HCT116 (cell line): ENCODE results near the gene YTHDC2. TPM values are rescaled to one million over a fixed set of nuclear protein-coding genes. Genes with fewer than 3 reads are reported as not detected.

Experiments
- ATAC-seq: fragments of 200-7000 bp; cut with Tn5 transposase; 2 replicates; pipeline ENCODE4 v1.9.1; 2020; ENCODE audit warnings: mild to moderate bottlenecking, moderate library complexity
- BruUV-seq: library from RNA; stranded (reverse); fragments of 400-500 nt; replicated peaks from 2 replicates; lab custom pipeline; 2021; lab: Mats Ljungman, UMichigan
- CTCF ChIA-PET: fragments of 300-600 bp; sonication (Branson Sonifier 250); formaldehyde crosslinking; loops from one replicate; lab custom pipeline; 2021; ENCODE audit warnings: antibody characterized with exemption; lab: Charles Lee
- POLR2A ChIA-PET: fragments of 300-600, 350-600 bp; sonication (Branson Sonifier 250); formaldehyde crosslinking; loops from one replicate; lab custom pipeline; 2021; ENCODE audit warnings: antibody characterized with exemption; lab: Charles Lee
- RAD21 ChIA-PET, 2 experiments: fragments of 300-600 bp; sonication (Branson Sonifier 250); formaldehyde crosslinking; loops; one replicate each; lab custom pipeline; 2023; ENCODE audit warnings: low total read pairs in 2 of 2; ENCODE audit not compliant: uncharacterized antibody in 2 of 2, unreplicated experiment in 2 of 2, low non-redundant PET in 1 of 2; lab: Charles Lee
- DNase-seq: peaks from one replicate; pipeline ENCODE4 v3.0.0-alpha.2; 2010; ENCODE audit warnings: low read depth, low spot score
- H2AFZ ChIP-seq: fragments of 200-600 bp; shearing (Covaris generic), sonication (generic); 2 replicates; pipeline ENCODE4 v1.6.1; 2017; ENCODE audit warnings: low read depth, mixed run types, mixed read lengths, antibody characterized with exemption, low read length; ENCODE audit not compliant: poor library complexity, severe bottlenecking
- H3K27ac ChIP-seq: 2 replicates; pipeline ENCODE4 v1.5.1; 2012; ENCODE audit warnings: low read depth, low read length
- H3K27me3 ChIP-seq: fragments of 200-600 bp; sonication (generic); 2 replicates; pipeline ENCODE4 v1.6.1; 2016; ENCODE audit warnings: mixed run types, low read length, mixed read lengths; ENCODE audit not compliant: insufficient read depth
- H3K36me3 ChIP-seq, 2 experiments: fragments of 200-500 bp in 1 of 2; fragments of 200-600 bp in 1 of 2; sonication (Bioruptor generic) in 1 of 2; sonication (generic) in 1 of 2; 2 replicates each; pipeline versions ENCODE4 v1.5.1 to v1.6.1; 2014 to 2016; ENCODE audit warnings: low read length in 2 of 2, inconsistent platforms in 1 of 2, mixed read lengths in 1 of 2, mixed run types in 1 of 2; ENCODE audit not compliant: insufficient read depth in 2 of 2, control insufficient read depth in 1 of 2
- H3K4me1 ChIP-seq, 2 experiments: fragments of 200-600 bp in 1 of 2; sonication (generic) in 1 of 2; 2 replicates each; pipeline versions ENCODE4 v1.5.1 to v1.6.1; 2012 to 2017; ENCODE audit warnings: low read length in 2 of 2, inconsistent platforms in 1 of 2, mild to moderate bottlenecking in 1 of 2, mixed read lengths in 1 of 2, mixed run types in 1 of 2, moderate library complexity in 1 of 2; ENCODE audit not compliant: insufficient read depth in 2 of 2, control insufficient read depth in 1 of 2
- H3K4me2 ChIP-seq: fragments of 200-600 bp; sonication (generic); 2 replicates; pipeline ENCODE4 v1.6.1; 2017; ENCODE audit warnings: mixed run types, low read length, mixed read lengths
- H3K4me3 ChIP-seq, 2 experiments: fragments of 200-600 bp in 1 of 2; sonication (generic) in 1 of 2; replicated peaks in 1 of 2; 2 replicates each; pipeline ENCODE4 v1.5.1; 2011 to 2016; ENCODE audit warnings: low read length in 2 of 2, control low read depth in 1 of 2, low read depth in 1 of 2, mild to moderate bottlenecking in 1 of 2, mixed read lengths in 1 of 2, mixed run types in 1 of 2
- H3K79me2 ChIP-seq: fragments of 200-600 bp; sonication (generic); 2 replicates; pipeline ENCODE4 v1.6.1; 2017; ENCODE audit warnings: mild to moderate bottlenecking, mixed run types, low read length, moderate library complexity, mixed read lengths; ENCODE audit not compliant: insufficient read depth
- H3K9ac ChIP-seq: fragments of 200-600 bp; sonication (generic); 2 replicates; pipeline ENCODE4 v1.6.1; 2016; ENCODE audit warnings: low read length, mixed read lengths
- H3K9me2 ChIP-seq: fragments of 200-600 bp; sonication (generic), shearing (Covaris generic); 2 replicates; pipeline ENCODE4 v1.6.1; 2017; ENCODE audit warnings: mixed run types, mild to moderate bottlenecking, moderate library complexity; ENCODE audit not compliant: insufficient read depth
- H3K9me3 ChIP-seq, 2 experiments: fragments of 200-500 bp in 1 of 2; fragments of 200-600 bp in 1 of 2; sonication (Bioruptor generic) in 1 of 2; sonication (generic) in 1 of 2; 2 replicates each; pipeline ENCODE4 v1.6.1; 2014 to 2017; ENCODE audit warnings: low read length in 2 of 2, mixed read lengths in 2 of 2, inconsistent platforms in 1 of 2, low read depth in 1 of 2, mild to moderate bottlenecking in 1 of 2, mixed run types in 1 of 2, moderate library complexity in 1 of 2; ENCODE audit not compliant: control insufficient read depth in 1 of 2, insufficient read depth in 1 of 2
- H4K20me1 ChIP-seq: fragments of 200-600 bp; sonication (generic), shearing (Covaris generic); 2 replicates; pipeline ENCODE4 v1.6.1; 2017; ENCODE audit warnings: mixed run types, mild to moderate bottlenecking, moderate library complexity; ENCODE audit not compliant: insufficient read depth
- CBX3 ChIP-seq: IDR thresholded peaks from 2 replicates; pipeline ENCODE4 v1.6.1; 2012; ENCODE audit warnings: low read depth
- CEBPB ChIP-seq: IDR thresholded peaks from 2 replicates; pipeline ENCODE4 v1.6.1; 2012; ENCODE audit warnings: low read depth
- CTCF ChIP-seq, 3 experiments: fragments of 200-600 bp in 1 of 3; sonication (generic) in 1 of 3; IDR thresholded peaks in 2 of 3; conservative IDR thresholded peaks in 1 of 3; 2 replicates each; pipeline ENCODE4 v1.5.1; 2012 to 2017; ENCODE audit warnings: low read depth in 2 of 3, low read length in 2 of 3, antibody characterized with exemption in 1 of 3, borderline replicate concordance in 1 of 3, control low read depth in 1 of 3, mild to moderate bottlenecking in 1 of 3, mixed read lengths in 1 of 3, mixed run types in 1 of 3, moderate library complexity in 1 of 3; ENCODE audit not compliant: insufficient read depth in 1 of 3
- EGR1 ChIP-seq: IDR thresholded peaks from 2 replicates; pipeline ENCODE4 v1.6.1; 2012; ENCODE audit warnings: low read depth
- EZH2 ChIP-seq: fragments of 200-600 bp; sonication (generic); IDR thresholded peaks from 2 replicates; pipeline ENCODE4 v1.6.1; 2017; ENCODE audit warnings: antibody characterized with exemption, mixed run types
- EZH2phosphoT487 ChIP-seq: fragments of 200-600 bp; IDR thresholded peaks from 2 replicates; pipeline ENCODE4 v1.6.1; 2018; ENCODE audit warnings: antibody characterized with exemption, borderline replicate concordance
- JUND ChIP-seq: IDR thresholded peaks from 2 replicates; pipeline ENCODE4 v1.6.1; 2012
- MAX ChIP-seq: IDR thresholded peaks from 2 replicates; pipeline ENCODE4 v1.6.1; 2012
- POLR2A ChIP-seq: IDR thresholded peaks from 2 replicates; pipeline ENCODE4 v1.7.0; 2011; ENCODE audit warnings: borderline replicate concordance; ENCODE audit not compliant: insufficient read depth, insufficient read length; ENCODE audit errors: extremely low read depth
- POLR2AphosphoS5 ChIP-seq: IDR thresholded peaks from 2 replicates; pipeline ENCODE4 v1.6.1; 2011; ENCODE audit warnings: mild to moderate bottlenecking, low read depth, low read length, moderate library complexity
- REST ChIP-seq: IDR thresholded peaks from 2 replicates; pipeline ENCODE4 v1.6.1; 2012; ENCODE audit warnings: low read depth
- SIN3A ChIP-seq: IDR thresholded peaks from 2 replicates; pipeline ENCODE4 v1.6.1; 2012; ENCODE audit warnings: low read depth
- SRF ChIP-seq: IDR thresholded peaks from 2 replicates; pipeline ENCODE4 v1.6.1; 2012; ENCODE audit warnings: low read depth
- TCF7L2 ChIP-seq: IDR thresholded peaks from 2 replicates; pipeline ENCODE4 v1.7.0; 2011; ENCODE audit warnings: borderline replicate concordance, inconsistent platforms; ENCODE audit not compliant: insufficient read depth, insufficient read length; ENCODE audit errors: extremely low read depth
- YY1 ChIP-seq: IDR thresholded peaks from 2 replicates; pipeline ENCODE4 v1.6.1; 2011; ENCODE audit warnings: low read length, low read depth, moderate library complexity, mild to moderate bottlenecking; ENCODE audit not compliant: insufficient replicate concordance; ENCODE audit errors: extremely low read depth
- ZFX ChIP-seq: fragments of 450-650 bp; IDR thresholded peaks from 2 replicates; pipeline ENCODE4 v1.6.1; 2017
- ZNF274 ChIP-seq: fragments of 200-500 bp; sonication (Bioruptor generic); IDR thresholded peaks from 2 replicates; pipeline ENCODE4 v1.6.1; 2014; ENCODE audit warnings: mild to moderate bottlenecking, low read depth, low read length, inconsistent platforms
- intact Hi-C: fragments of 100-400 bp; cut with micrococcal nuclease; formaldehyde crosslinking; loops from 2 replicates; pipeline ENCODE4 v1.10.0; 2022
- total RNA-seq: library from RNA; stranded (reverse); gene quantifications from one replicate; pipeline ENCODE4 v1.2.1, GENCODE V29; 2021; ENCODE audit not compliant: unreplicated experiment
- TF ChIP-seq, protein P1 (sequence below): IDR thresholded peaks from 2 replicates; pipeline ENCODE4 v1.6.1; 2011; ENCODE audit warnings: mild to moderate bottlenecking, low read length, moderate library complexity; ENCODE audit not compliant: insufficient replicate concordance; ENCODE audit errors: extremely low read depth
- TF ChIP-seq, protein P2 (sequence below): IDR thresholded peaks from 2 replicates; pipeline ENCODE4 v1.6.1; 2012

YTHDC2 gene
- total RNA-seq, 1 experiment from 2014 or later: 22.2 TPM

- Histone ChIP-seq H4K20me1 (no peaks in the 10 kb centered on the region), H3K9me3 (no peaks in the 10 kb centered on the region), H3K4me1 (no peaks in the 10 kb centered on the region), H3K4me2 (no peak overlapping the region), H3K9ac (no peak overlapping the region), H3K27ac (no peak overlapping the region), H3K4me3 (no peak overlapping the region), H3K36me3 (no peaks in the 10 kb centered on the region), H3K27me3 (no peaks in the 10 kb centered on the region), H3K79me2 (no peaks in the 10 kb centered on the region), H3K9me2 (no peaks in the 10 kb centered on the region; the same call in 1 of the 2 replicates), H2AFZ (no peak overlapping the region)
- intact Hi-C loops: no loop called here
- ATAC-seq (no peak), DNase-seq (no peak)
- CTCF ChIA-PET: no interaction called here
- RAD21 ChIA-PET: no interaction called here
- POLR2A ChIA-PET: no interaction called here
- TF ChIP-seq EZH2phosphoT487 (no peak), CTCF (IDR thresholded peaks at IDR 0.05 in 2 of 3, conservative IDR thresholded peaks at IDR 0.05 in 1 of 3; ENCODE audit: borderline replicate concordance in 1 of 3, insufficient read depth in 1 of 3, low read depth in 2 of 3, low read length in 2 of 3) (no peak), REST (no peak), ZFX (no peak), POLR2A (no peak), CEBPB (no peak), SIN3A (no peak), POLR2AphosphoS5 (no peak), EGR1 (no peak), SRF (no peak), CBX3 (no peak), TCF7L2 (no peak), MAX (no peak), YY1 (no peak), ZNF274 (no peak), EZH2 (no peak), JUND (no peak)
- TF ChIP-seq, protein P1, sequence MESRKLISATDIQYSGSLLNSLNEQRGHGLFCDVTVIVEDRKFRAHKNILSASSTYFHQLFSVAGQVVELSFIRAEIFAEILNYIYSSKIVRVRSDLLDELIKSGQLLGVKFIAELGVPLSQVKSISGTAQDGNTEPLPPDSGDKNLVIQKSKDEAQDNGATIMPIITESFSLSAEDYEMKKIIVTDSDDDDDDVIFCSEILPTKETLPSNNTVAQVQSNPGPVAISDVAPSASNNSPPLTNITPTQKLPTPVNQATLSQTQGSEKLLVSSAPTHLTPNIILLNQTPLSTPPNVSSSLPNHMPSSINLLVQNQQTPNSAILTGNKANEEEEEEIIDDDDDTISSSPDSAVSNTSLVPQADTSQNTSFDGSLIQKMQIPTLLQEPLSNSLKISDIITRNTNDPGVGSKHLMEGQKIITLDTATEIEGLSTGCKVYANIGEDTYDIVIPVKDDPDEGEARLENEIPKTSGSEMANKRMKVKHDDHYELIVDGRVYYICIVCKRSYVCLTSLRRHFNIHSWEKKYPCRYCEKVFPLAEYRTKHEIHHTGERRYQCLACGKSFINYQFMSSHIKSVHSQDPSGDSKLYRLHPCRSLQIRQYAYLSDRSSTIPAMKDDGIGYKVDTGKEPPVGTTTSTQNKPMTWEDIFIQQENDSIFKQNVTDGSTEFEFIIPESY: no peak
- TF ChIP-seq, protein P2, sequence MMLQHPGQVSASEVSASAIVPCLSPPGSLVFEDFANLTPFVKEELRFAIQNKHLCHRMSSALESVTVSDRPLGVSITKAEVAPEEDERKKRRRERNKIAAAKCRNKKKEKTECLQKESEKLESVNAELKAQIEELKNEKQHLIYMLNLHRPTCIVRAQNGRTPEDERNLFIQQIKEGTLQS: no peak
- BruUV-seq: no TSS peak
Measured at GRCh38 chr5:113641715-113642114, 128.2 kb downstream of the YTHDC2 start.
